ENCODE data around the gene STX2.

STX2 gene

DNA sequence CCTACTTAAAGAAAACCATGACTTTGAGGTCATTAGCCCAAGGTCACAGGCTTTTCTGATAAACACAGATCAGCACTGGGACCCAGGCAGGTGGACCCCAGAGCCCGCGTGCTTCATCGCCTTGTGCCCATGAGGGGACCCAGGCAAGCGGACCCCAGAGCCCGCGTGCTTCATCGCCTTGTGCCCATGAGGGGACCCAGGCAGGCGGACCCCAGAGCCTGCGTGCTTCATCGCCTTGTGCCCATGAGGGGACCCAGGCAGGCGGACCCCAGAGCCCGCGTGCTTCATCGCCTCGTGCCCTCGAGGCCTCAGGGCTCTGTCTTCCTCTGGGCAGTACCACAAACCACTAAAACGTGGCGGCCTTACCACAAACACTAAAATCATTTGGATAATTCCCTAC is 31.7 kb downstream of the STX2 start:
- peaks cover 73% of the 10 kb centered on the region for H3K36me3 Mint-ChIP-seq (ENCODE audit: low read depth)

DNA sequence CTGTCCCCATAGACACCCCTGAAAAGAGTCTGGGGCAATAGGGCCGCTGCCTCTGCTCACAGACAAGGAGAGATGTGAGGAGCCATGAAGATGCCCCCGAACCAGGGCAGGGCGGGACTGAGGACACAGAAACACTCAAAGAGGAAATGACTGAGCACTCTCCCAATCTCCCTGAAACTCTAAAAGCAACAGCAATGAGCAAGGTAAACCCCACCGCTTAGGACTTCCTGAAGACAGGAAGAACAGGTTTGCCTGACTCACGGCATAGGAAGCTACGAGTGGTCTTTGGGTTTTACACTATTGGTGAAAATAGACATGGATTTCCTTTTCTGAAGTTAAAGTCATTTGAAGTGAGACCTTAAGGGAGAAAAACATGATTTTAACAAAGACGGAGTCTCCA is 32.5 kb downstream of the STX2 start:
- H3K27me3 Mint-ChIP-seq = no peaks in the 10 kb centered on the region
- H3K4me1 Mint-ChIP-seq (ENCODE audit: low read depth) = no peaks in the 10 kb centered on the region
- no peak overlapping the region for H3K27ac Mint-ChIP-seq
- peaks cover 70% of the 10 kb centered on the region for H3K36me3 Mint-ChIP-seq (ENCODE audit: low read depth)
- no peaks in the 10 kb centered on the region for H3K9me3 Mint-ChIP-seq
- no peak overlapping the region for H3K4me3 Mint-ChIP-seq

More for the DNA sequence above, 31.7 kb downstream of the STX2 start:
- Mint-ChIP-seq H3K9me3 (no peaks in the 10 kb centered on the region), H3K4me1 (ENCODE audit: low read depth) (no peaks in the 10 kb centered on the region), H3K4me3 (no peak overlapping the region), H3K27me3 (no peaks in the 10 kb centered on the region), H3K27ac (no peak overlapping the region)

DNA sequence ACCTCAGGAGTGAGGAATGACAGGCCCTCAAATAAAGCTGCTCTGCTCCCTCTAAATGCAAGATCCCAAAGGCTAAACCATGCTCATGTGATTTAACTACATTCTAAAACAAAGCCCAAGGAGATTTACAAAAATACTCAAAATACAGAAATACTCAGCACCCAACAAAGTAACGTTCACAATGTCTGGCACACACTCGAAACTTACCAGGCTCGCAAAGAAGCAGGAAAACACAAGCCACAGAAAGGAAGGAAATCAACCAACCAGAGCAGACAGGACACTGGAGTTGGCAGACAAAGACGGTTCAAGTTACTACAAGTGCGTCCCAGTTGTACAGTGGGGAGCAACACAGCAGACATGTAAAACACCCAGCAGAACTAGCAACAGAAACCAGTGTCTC is 33.4 kb downstream of the STX2 start:
- Mint-ChIP-seq H3K27me3 (no peaks in the 10 kb centered on the region), H3K9me3 (no peaks in the 10 kb centered on the region), H3K27ac (no peak overlapping the region), H3K36me3 (ENCODE audit: low read depth) (peaks cover 73% of the 10 kb centered on the region), H3K4me1 (ENCODE audit: low read depth) (no peaks in the 10 kb centered on the region), H3K4me3 (no peak overlapping the region)

DNA sequence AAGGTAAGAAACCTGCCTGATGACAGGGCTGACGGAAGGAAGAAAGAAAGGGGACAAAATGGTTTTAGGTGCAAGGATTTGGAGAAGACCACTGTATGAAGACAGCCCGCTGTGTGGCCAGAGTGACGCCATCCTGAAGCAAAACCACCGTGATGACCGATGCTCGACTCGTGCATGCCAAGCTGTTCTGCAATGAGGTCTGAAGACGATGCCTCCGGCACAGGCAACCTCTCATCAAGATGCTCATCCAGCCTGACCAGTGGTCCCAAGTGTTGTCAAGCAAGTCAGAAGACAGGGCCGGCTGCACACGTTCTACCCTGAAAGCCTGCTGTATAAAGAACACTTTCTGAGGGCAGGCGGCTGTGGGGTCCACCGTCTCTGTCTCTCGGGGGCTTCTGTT is 34.8 kb downstream of the STX2 start:
- Mint-ChIP-seq H3K27ac (no peak overlapping the region), H3K4me1 (ENCODE audit: low read depth) (no peaks in the 10 kb centered on the region), H3K9me3 (no peaks in the 10 kb centered on the region), H3K4me3 (no peak overlapping the region), H3K36me3 (ENCODE audit: low read depth) (peaks cover 75% of the 10 kb centered on the region), H3K27me3 (no peaks in the 10 kb centered on the region)

GRCh38 chr12:130803702-130804101 is 35.3 kb downstream of the STX2 start:
- Mint-ChIP-seq H3K36me3 (ENCODE audit: low read depth) (peaks cover 72% of the 10 kb centered on the region), H3K27ac (no peak overlapping the region), H3K4me3 (no peak overlapping the region), H3K27me3 (no peaks in the 10 kb centered on the region), H3K4me1 (ENCODE audit: low read depth) (no peaks in the 10 kb centered on the region), H3K9me3 (no peaks in the 10 kb centered on the region)

GRCh38 chr12:130800312-130800711 is 38.7 kb downstream of the STX2 start:
- peaks cover 14% of the 10 kb centered on the region for H3K4me1 Mint-ChIP-seq (ENCODE audit: low read depth)
- peaks cover 72% of the 10 kb centered on the region for H3K36me3 Mint-ChIP-seq (ENCODE audit: low read depth)
- H3K4me3 Mint-ChIP-seq = no peak overlapping the region
- H3K27me3 Mint-ChIP-seq = no peaks in the 10 kb centered on the region
- H3K27ac Mint-ChIP-seq = no peak overlapping the region
- H3K9me3 Mint-ChIP-seq = no peaks in the 10 kb centered on the region

GRCh38 chr12:130799051-130799450 is 40.0 kb downstream of the STX2 start:
- H3K27me3 Mint-ChIP-seq = no peaks in the 10 kb centered on the region
- H3K36me3 Mint-ChIP-seq (ENCODE audit: low read depth) = peaks cover 64% of the 10 kb centered on the region

GRCh38 chr12:130796985-130797686 is 41.9 kb downstream of the STX2 start:
- peaks cover 60% of the 10 kb centered on the region for H3K36me3 Mint-ChIP-seq (ENCODE audit: low read depth)

More at GRCh38 chr12:130799051-130799450, 40.0 kb downstream of the STX2 start:
- H3K27ac Mint-ChIP-seq = no peak overlapping the region
- H3K4me3 Mint-ChIP-seq = no peak overlapping the region
- no peaks in the 10 kb centered on the region for H3K9me3 Mint-ChIP-seq
- peaks cover 14% of the 10 kb centered on the region for H3K4me1 Mint-ChIP-seq (ENCODE audit: low read depth)

GRCh38 chr12:130795906-130796305 is 43.1 kb downstream of the STX2 start:
- Mint-ChIP-seq H3K4me3 (no peak overlapping the region), H3K4me1 (ENCODE audit: low read depth) (peaks cover 14% of the 10 kb centered on the region), H3K9me3 (no peaks in the 10 kb centered on the region), H3K27ac (no peak overlapping the region), H3K27me3 (no peaks in the 10 kb centered on the region), H3K36me3 (ENCODE audit: low read depth) (peaks cover 59% of the 10 kb centered on the region)

More at GRCh38 chr12:130796985-130797686, 41.9 kb downstream of the STX2 start:
- Mint-ChIP-seq H3K4me1 (ENCODE audit: low read depth) (peaks cover 14% of the 10 kb centered on the region), H3K9me3 (no peaks in the 10 kb centered on the region), H3K27me3 (no peaks in the 10 kb centered on the region), H3K4me3 (no peak overlapping the region), H3K27ac (peak overlapping the region; percentile 72)

GRCh38 chr12:130793554-130793849 is 45.5 kb downstream of the STX2 start:
- H3K4me3 Mint-ChIP-seq = no peak overlapping the region
- peaks cover 59% of the 10 kb centered on the region for H3K36me3 Mint-ChIP-seq (ENCODE audit: low read depth)

GRCh38 chr12:130792821-130793553 is 46.1 kb downstream of the STX2 start:
- Mint-ChIP-seq H3K27ac (no peak overlapping the region), H3K36me3 (ENCODE audit: low read depth) (peaks cover 61% of the 10 kb centered on the region), H3K4me3 (no peak overlapping the region), H3K27me3 (no peaks in the 10 kb centered on the region), H3K4me1 (ENCODE audit: low read depth) (peaks cover 14% of the 10 kb centered on the region), H3K9me3 (peaks cover 3% of the 10 kb centered on the region)

More at GRCh38 chr12:130793554-130793849, 45.5 kb downstream of the STX2 start:
- Mint-ChIP-seq H3K27ac (no peak overlapping the region), H3K4me1 (ENCODE audit: low read depth) (peaks cover 14% of the 10 kb centered on the region), H3K9me3 (no peaks in the 10 kb centered on the region), H3K27me3 (no peaks in the 10 kb centered on the region)

DNA sequence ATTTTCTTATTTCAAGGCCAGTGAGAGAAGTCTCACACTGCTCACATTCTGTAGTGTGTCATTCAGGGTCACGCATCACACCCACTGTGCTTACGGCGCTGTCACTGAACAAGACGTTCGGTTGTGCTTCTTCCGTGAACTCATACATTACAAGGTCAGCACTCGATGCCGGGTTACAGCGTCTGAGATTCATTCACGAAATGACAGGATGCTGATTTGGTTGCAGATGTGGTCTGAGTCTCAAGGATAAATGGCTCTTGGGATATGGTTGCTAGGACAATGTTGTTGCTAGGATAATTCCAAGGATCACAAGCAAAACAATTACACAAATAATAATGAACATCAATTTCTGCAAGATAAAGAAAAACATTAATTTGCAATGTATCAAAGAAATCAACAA is 47.4 kb downstream of the STX2 start:
- Mint-ChIP-seq H3K27me3 (no peaks in the 10 kb centered on the region), H3K36me3 (ENCODE audit: low read depth) (peaks cover 59% of the 10 kb centered on the region), H3K4me3 (no peak overlapping the region), H3K9me3 (peaks cover 3% of the 10 kb centered on the region), H3K4me1 (ENCODE audit: low read depth) (peaks cover 2% of the 10 kb centered on the region), H3K27ac (no peak overlapping the region)

GRCh38 chr12:130788515-130788914 is 50.5 kb downstream of the STX2 start:
- Mint-ChIP-seq H3K4me1 (ENCODE audit: low read depth) (no peaks in the 10 kb centered on the region), H3K9me3 (peaks cover 16% of the 10 kb centered on the region), H3K27ac (no peak overlapping the region), H3K36me3 (ENCODE audit: low read depth) (peaks cover 70% of the 10 kb centered on the region), H3K27me3 (no peaks in the 10 kb centered on the region), H3K4me3 (no peak overlapping the region)

- H3K4me1 Mint-ChIP-seq (ENCODE audit: low read depth) = no peaks in the 10 kb centered on the region
- peaks cover 76% of the 10 kb centered on the region for H3K36me3 Mint-ChIP-seq (ENCODE audit: low read depth)
- H3K27ac Mint-ChIP-seq = no peak overlapping the region
- no peaks in the 10 kb centered on the region for H3K27me3 Mint-ChIP-seq
- no peak overlapping the region for H3K4me3 Mint-ChIP-seq
- H3K9me3 Mint-ChIP-seq = peaks cover 16% of the 10 kb centered on the region
These were observed 51.3 kb downstream of the STX2 start for GRCh38 chr12:130787445-130788410.

DNA sequence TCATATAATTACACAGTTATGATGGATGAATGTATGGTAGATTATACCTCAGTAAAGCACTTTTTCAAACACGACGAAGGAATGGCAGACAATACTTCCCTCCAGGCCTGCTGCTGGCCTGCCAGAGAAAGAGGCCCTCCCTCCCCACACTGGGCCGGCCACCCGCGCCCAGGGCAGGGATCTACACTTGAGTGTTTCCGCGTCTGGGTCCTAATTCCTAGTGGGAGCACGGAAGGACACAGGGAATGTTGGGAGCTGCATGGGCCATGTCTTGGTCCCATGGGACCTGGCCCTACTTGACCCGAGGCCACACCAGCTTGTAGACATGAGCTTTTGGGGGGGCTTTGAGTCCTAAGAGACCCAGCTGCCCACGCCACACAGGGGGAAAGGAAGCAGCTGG is 52.0 kb downstream of the STX2 start:
- no peaks in the 10 kb centered on the region for H3K4me1 Mint-ChIP-seq (ENCODE audit: low read depth)
- H3K9me3 Mint-ChIP-seq = peaks cover 16% of the 10 kb centered on the region
- peaks cover 74% of the 10 kb centered on the region for H3K36me3 Mint-ChIP-seq (ENCODE audit: low read depth)
- no peak overlapping the region for H3K4me3 Mint-ChIP-seq
- no peak overlapping the region for H3K27ac Mint-ChIP-seq
- H3K27me3 Mint-ChIP-seq = no peaks in the 10 kb centered on the region

All from stimulated activated naive CD8-positive, alpha-beta T cell treated with anti-CD3 and anti-CD28 coated beads, Interleukin-15, Interleukin-2, amounts not matched to agents 100 ng/mL and 50 ng/mL, for 24 hours (primary cell).